ENCODE data around the gene CLCA1. TPM values are rescaled to one million over a fixed set of nuclear protein-coding genes. Genes with fewer than 3 reads are reported as not detected.

Gene CLCA1
- total RNA-seq, 1 experiment from 2014 or later = not detected

GRCh38 chr1:86502721-86503405 is 34.1 kb downstream of the CLCA1 start:
- peaks cover 16% of the 10 kb centered on the region for H3K4me1 ChIP-seq (ENCODE audit: insufficient read depth, low read length)
- no peaks in the 10 kb centered on the region for H3K9me3 ChIP-seq (ENCODE audit: low read length)
- H3K9ac ChIP-seq (ENCODE audit: low read length) = peak overlapping the region; percentile 13; the same call in 1 of the 2 replicates
- no peaks in the 10 kb centered on the region for H3K27me3 ChIP-seq (ENCODE audit: low read length)
- peak; percentile 80 for DNase-seq
- peaks cover 3% of the 10 kb centered on the region; the same call in 1 of the 2 replicates for H3K36me3 ChIP-seq (ENCODE audit: low read depth, low read length)
- BruUV-seq (replicated peaks) = no TSS peak
- no peaks in the 10 kb centered on the region for H3K79me2 ChIP-seq (ENCODE audit: low read length)
- TF ChIP-seq CTCF (conservative IDR thresholded peaks at IDR 0.05; ENCODE audit: low read depth, low read length) (0 out of 2 replicates have a peak, but pooled peaks have one; percentile 29), EZH2 (IDR thresholded peaks at IDR 0.05; ENCODE audit: low read length, unreplicated experiment) (no peak), EZH2phosphoT487 (IDR thresholded peaks at IDR 0.05; ENCODE audit: borderline replicate concordance, low read length) (no peak)
- no peaks in the 10 kb centered on the region for H3F3A ChIP-seq (ENCODE audit: low read length, unreplicated experiment)
- POLR2A ChIA-PET (ENCODE audit: unreplicated experiment) = no interaction called here
- H4K20me1 ChIP-seq (ENCODE audit: low read length) = no peaks in the 10 kb centered on the region
- CTCF ChIA-PET = interaction anchor here (0.6 to 1.6 kb wide), 2 partner anchors 120 to 123 kb away, joined by 4 to 7 read pairs; no protein-coding TSS in a partner anchor
- peak overlapping the region; percentile 82 for H3K4me2 ChIP-seq (ENCODE audit: low read length)
- peak; percentile 87 for ATAC-seq
- H3K27ac ChIP-seq (ENCODE audit: low read length) = no peak overlapping the region
- peak overlapping the region; percentile 88 for H2AFZ ChIP-seq (ENCODE audit: low read length)
- H3K9me2 ChIP-seq (replicated peaks; ENCODE audit: low read length) = no peaks in the 10 kb centered on the region
- intact Hi-C loops (cut with micrococcal nuclease) = loop anchor here (1.0 to 10.0 kb wide), 5 partner anchors 69 to 239 kb away; no protein-coding TSS in a partner anchor
- H3K4me3 ChIP-seq (ENCODE audit: low read length) = peak overlapping the region; percentile 68

DNA sequence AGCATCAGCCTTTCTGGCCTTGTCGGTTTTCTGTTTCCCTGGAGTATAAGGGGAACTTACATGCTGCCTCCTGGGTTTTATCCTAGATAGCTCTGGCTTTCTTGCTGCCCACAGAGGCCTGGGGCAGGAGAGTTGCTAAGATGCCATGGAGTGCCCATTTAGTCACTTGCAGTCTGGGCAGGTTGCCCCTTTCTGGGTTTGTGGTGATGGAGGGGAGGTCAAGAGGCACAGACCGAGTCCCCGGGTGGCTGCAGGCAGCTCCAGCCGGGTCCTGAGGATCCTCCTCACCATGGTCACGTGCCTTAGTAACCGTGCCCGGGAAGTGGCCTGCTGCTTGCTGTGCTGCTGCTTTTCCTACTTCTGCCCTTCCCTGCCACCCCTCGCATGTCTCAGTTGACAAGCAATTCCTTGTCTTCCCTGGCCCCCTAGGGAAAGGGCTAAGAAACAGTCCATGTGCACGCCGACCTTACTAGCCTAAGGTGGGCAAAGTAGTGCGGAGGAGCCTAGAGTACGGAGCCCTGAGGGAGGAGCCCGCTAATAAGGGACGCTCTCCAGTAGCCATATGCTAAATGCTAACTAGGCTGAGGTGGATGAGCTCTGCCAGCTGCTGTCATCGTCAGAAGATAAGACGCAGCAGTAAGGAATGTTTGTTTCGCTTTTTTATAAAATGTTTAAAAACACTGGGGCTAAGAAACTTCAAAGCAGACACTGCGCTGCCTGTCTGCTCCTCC is 34.8 kb downstream of the CLCA1 start:
- intact Hi-C loops (cut with micrococcal nuclease) = loop anchor here (5.0 to 10.0 kb wide), 2 partner anchors 181 to 239 kb away; no protein-coding TSS in a partner anchor
- CTCF ChIA-PET = interaction anchor here (0.6 kb wide), 1 partner anchor 121 kb away, joined by 4 read pairs; no protein-coding TSS in a partner anchor
- no peak for ATAC-seq

More for the DNA sequence above, 34.8 kb downstream of the CLCA1 start:
- BruUV-seq (replicated peaks) = no TSS peak
- Histone ChIP-seq H3F3A (ENCODE audit: low read length, unreplicated experiment) (no peaks in the 10 kb centered on the region), H3K4me3 (ENCODE audit: low read length) (no peak overlapping the region), H3K4me1 (ENCODE audit: insufficient read depth, low read length) (peaks cover 16% of the 10 kb centered on the region), H3K27me3 (ENCODE audit: low read length) (no peaks in the 10 kb centered on the region), H3K36me3 (ENCODE audit: low read depth, low read length) (peaks cover 3% of the 10 kb centered on the region; the same call in 1 of the 2 replicates), H2AFZ (ENCODE audit: low read length) (peak overlapping the region; percentile 88; the same call in 1 of the 2 replicates), H3K9me2 (replicated peaks; ENCODE audit: low read length) (no peaks in the 10 kb centered on the region), H3K79me2 (ENCODE audit: low read length) (no peaks in the 10 kb centered on the region), H3K4me2 (ENCODE audit: low read length) (peak overlapping the region; percentile 82; the same call in 1 of the 2 replicates), H3K9ac (ENCODE audit: low read length) (no peak overlapping the region), H3K9me3 (ENCODE audit: low read length) (no peaks in the 10 kb centered on the region), H3K27ac (ENCODE audit: low read length) (no peak overlapping the region), H4K20me1 (ENCODE audit: low read length) (no peaks in the 10 kb centered on the region)
- DNase-seq = no peak
- POLR2A ChIA-PET (ENCODE audit: unreplicated experiment) = no interaction called here
- TF ChIP-seq EZH2phosphoT487 (IDR thresholded peaks at IDR 0.05; ENCODE audit: borderline replicate concordance, low read length) (no peak), CTCF (conservative IDR thresholded peaks at IDR 0.05; ENCODE audit: low read depth, low read length) (no peak), EZH2 (IDR thresholded peaks at IDR 0.05; ENCODE audit: low read length, unreplicated experiment) (no peak)
